B cell (primary cell): ENCODE results near the gene FAM131C.

Experiments used
- EZH2 ChIP-seq: IDR thresholded peaks from 2 replicates; pipeline ENCODE4 v1.6.1; 2012; ENCODE audit warnings: borderline replicate concordance, low read depth, mild to moderate bottlenecking, moderate library complexity, low read length; ENCODE audit not compliant: insufficient read depth, poor library complexity, severe bottlenecking
- TF ChIP-seq, protein P1 (sequence below): fragments of 200-600 bp; IDR thresholded peaks from one replicate; pipeline ENCODE4 v1.8.0; 2022; ENCODE audit warnings: antibody characterized with exemption, mild to moderate bottlenecking

DNA sequence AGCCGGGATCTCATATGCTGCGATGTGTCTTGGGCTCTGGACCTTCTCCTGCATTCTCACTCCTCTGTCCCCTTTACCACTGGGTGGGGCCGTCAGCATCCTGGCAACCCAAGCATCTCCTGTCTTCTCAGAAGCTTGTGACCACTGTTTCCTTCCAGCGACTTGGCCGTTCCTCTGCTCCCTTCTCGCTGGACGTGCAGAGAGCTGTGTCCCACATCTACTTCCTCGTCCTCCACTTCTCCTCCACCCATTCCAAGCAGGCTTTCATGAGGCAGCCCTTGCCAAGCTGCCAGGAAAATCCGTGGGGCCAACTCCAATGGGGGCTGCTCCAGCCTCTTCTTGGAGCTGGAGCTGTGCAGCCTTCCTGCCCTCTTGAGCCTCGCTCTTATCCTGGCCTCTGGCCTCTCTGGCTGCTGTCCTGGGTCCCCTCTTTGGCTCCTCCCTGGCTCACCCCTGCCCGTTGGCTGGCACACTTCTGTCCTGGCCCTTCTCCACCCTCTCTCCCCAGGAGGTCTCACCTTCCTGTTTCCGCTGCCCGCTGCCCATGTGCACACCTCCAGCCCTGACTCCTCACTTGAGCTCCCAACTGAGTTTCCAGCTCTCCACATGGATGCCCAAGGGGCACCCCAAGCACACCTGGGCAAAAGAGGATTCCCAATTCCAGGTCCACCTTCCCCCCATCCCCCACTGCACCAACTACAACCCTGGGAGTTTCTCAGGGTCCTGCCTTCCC, 8.7 kb downstream of the FAM131C start:
- TF ChIP-seq, protein P1, sequence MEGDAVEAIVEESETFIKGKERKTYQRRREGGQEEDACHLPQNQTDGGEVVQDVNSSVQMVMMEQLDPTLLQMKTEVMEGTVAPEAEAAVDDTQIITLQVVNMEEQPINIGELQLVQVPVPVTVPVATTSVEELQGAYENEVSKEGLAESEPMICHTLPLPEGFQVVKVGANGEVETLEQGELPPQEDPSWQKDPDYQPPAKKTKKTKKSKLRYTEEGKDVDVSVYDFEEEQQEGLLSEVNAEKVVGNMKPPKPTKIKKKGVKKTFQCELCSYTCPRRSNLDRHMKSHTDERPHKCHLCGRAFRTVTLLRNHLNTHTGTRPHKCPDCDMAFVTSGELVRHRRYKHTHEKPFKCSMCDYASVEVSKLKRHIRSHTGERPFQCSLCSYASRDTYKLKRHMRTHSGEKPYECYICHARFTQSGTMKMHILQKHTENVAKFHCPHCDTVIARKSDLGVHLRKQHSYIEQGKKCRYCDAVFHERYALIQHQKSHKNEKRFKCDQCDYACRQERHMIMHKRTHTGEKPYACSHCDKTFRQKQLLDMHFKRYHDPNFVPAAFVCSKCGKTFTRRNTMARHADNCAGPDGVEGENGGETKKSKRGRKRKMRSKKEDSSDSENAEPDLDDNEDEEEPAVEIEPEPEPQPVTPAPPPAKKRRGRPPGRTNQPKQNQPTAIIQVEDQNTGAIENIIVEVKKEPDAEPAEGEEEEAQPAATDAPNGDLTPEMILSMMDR, result no peak
- TF ChIP-seq EZH2, result no peak
